Astrocyte of the spinal cord (primary cell): Measurements from ENCODE around the gene UBN1.

ENCODE experiments used
- DNase-seq: peaks from one replicate; pipeline ENCODE4 v3.0.0; 2011; ENCODE audit warnings: low read depth, low spot score
- H3K4me3 ChIP-seq: 2 replicates; pipeline ENCODE4 v1.5.1; 2011; ENCODE audit warnings: low read depth, mild to moderate bottlenecking, low read length, moderate library complexity
- CTCF ChIP-seq: IDR thresholded peaks from 2 replicates; pipeline ENCODE4 v1.5.1; 2012; ENCODE audit warnings: low read depth, mild to moderate bottlenecking, low read length, inconsistent platforms
- in situ Hi-C: cut with HindIII; loops from 2 replicates; pipeline ENCODE4 v1.10.0; 2017; ENCODE audit warnings: low sequenced_read_pairs

UBN1 gene

DNA sequence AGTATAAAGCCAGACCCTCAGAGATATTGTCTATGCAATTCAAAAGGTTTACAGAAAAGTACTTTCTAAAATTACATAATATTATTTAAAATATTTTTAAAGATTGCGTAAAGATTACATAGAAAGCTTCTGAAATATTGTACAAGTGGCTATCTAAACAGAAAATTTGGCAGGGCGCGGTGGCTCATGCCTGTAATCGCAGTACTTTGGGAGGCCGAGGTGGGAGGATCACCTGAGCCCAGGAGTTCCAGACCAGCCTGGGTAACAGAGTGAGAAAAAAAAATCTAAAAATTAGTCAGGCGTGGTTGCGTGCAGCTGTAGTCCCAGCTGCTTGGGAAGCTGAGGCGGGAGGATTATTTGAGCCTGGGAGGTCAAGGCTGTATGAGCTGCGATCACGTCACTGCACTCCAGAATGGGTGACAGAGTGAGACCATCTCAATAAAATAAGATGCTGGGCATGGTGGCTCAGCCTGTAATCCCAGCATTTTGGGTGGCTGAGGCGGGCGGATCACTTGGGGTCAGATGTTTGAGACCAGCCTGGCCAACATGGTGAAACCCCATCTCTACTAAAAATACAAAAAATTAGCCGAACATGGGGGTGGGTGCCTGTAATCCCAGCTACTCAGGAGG lies 18.1 kb downstream of the UBN1 start:
- H3K4me3 ChIP-seq = no peak overlapping the region
- TF ChIP-seq CTCF = no peak
- DNase-seq = no peak
- in situ Hi-C loops = no loop called here

DNA sequence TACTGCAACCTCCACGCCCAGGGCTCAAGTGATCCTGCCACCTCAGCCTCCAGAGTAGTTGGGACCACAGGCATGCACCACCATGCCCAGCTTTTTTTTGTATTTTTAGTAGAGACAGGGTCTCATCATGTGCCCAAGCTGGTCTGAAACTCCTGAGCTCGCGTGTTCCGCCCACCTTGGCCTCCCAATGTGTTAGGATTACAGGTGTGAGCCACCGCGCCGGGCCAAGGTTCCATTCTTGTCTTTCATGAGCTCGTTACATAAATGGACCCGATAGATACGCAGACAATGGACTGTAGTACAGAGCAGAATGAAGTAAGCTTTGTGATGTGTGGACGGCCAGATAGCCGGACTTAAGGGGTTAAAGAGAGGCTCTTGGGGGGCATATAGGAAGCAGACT lies 19.3 kb downstream of the UBN1 start:
- TF ChIP-seq CTCF = no peak
- no peak overlapping the region for H3K4me3 ChIP-seq
- no peak for DNase-seq
- in situ Hi-C loops = no loop called here

- DNase-seq = no peak
- in situ Hi-C loops = no loop called here
- H3K4me3 ChIP-seq = no peak overlapping the region
- no peak for TF ChIP-seq CTCF
Measured at GRCh38 chr16:4868026-4868425, 20.7 kb downstream of the UBN1 start.

DNA sequence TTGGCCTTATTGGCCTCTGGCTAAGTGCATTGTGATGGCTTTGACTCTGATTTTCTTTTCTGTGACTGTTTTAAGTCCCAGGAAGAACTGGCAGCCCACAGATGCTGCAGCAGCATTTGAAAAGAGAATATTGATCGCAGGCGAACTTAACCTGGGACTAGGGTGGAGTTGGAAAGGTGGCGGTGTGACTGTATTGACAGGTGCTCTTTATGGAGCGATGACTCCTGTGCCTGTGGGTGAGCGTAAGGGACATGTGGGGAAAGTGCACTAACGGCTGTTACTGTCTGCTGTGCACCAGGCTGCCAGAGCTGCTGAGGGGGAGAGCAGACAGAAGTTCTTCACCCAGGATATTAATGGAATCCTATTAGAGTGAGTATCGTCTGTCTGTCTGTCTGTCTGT lies 21.3 kb downstream of the UBN1 start:
- in situ Hi-C loops = no loop called here
- TF ChIP-seq CTCF = no peak
- no peak for DNase-seq

GRCh38 chr16:4869147-4869805 lies 22.0 kb downstream of the UBN1 start:
- H3K4me3 ChIP-seq = no peak overlapping the region
- no peak for TF ChIP-seq CTCF

More for the DNA sequence above, 21.3 kb downstream of the UBN1 start:
- no peak overlapping the region for H3K4me3 ChIP-seq

DNA sequence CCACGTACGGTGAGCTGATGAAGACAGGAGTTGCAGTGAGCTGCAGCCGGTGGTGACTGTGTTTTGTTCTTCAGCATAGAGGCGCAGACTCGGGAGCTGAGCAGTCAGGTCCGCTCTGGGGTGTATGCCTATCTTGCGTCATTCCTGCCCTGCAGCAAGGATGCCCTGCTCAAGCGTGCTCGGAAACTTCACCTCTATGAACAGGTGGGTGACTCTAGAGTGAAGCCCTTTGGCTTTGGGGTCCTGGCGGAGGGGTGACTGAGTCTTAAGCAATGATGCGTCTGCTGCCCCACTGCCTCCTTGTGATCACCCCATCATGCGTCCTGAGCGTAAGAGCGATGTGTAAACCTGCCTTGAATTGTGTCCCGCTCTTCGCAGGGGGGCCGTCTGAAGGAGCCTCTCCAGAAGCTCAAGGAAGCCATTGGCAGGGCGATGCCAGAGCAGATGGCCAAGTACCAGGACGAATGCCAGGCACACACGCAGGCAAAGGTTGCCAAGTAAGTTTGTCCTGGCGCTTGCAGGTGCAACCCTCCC lies 22.9 kb downstream of the UBN1 start:
- no peak overlapping the region for H3K4me3 ChIP-seq
- in situ Hi-C loops = no loop called here
- DNase-seq = no peak
- no peak for TF ChIP-seq CTCF

More at GRCh38 chr16:4869147-4869805, 22.0 kb downstream of the UBN1 start:
- no peak for DNase-seq
- in situ Hi-C loops = no loop called here
